GM21717 (cell line): ENCODE measurements around the gene PTPRC.
A peak's percentile ranks its signal among the peaks of the same experiment; 100 is the strongest.

Experiments
- ATAC-seq: cut with Tn5 transposase; IDR thresholded peaks from one replicate; pipeline ENCODE4 v1.9.1; 2021; ENCODE audit warnings: mild to moderate bottlenecking, moderate library complexity; ENCODE audit not compliant: unreplicated experiment

The PTPRC gene

DNA sequence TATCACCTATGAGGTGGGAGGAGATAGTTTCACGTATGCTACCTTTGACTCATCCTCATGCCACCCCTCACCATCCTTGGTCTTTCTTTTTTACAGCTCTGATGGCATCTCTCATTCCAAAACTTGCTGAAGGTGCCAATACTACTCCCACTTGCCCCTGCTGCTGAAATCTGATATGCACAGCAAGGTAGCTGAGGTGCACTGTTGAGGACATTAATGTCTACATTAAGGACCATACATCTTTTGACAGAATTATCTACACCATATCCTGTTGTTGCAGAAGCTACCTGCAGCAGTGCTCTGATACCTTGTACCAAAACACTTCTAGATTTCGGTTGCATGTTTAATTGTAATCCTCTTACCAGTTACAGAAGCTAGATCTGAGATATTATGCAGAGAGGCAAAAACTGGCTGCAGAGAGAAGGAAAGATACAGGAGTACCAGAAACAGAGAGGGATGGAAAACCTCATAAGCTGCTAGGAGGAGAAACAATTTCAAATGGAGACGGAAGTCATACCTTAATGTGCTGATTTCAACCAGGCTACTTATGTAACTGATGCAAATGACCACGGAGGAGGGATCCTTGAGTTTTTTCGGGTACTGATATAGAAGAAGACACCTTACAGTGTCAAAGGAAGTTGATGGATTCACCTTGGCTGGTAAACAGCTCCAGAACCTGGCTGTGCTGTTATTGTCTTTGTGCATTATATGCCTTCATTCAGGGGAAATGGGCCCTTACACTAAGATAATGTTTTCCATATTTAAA lies 19.3 kb upstream of the PTPRC start:
- ATAC-seq: no peak

DNA sequence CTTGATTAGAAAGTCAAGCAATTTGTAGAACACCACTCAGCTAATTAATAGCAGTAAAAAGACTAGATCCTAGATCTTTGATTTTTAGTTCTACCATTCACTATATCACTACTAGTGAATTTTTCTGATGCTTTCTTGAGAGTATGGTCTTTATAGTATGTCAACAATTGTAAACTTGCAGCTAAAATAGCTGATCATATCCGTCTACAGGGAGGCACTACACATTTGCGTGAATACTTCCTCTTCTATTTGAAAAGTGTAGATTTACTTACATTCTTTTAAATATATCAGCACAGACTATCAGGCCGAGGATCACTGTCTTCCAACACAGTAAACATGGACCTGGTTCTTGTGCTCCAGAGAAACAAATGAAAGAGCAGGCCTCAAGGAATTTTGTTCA lies 18.6 kb upstream of the PTPRC start:
- no peak for ATAC-seq

DNA sequence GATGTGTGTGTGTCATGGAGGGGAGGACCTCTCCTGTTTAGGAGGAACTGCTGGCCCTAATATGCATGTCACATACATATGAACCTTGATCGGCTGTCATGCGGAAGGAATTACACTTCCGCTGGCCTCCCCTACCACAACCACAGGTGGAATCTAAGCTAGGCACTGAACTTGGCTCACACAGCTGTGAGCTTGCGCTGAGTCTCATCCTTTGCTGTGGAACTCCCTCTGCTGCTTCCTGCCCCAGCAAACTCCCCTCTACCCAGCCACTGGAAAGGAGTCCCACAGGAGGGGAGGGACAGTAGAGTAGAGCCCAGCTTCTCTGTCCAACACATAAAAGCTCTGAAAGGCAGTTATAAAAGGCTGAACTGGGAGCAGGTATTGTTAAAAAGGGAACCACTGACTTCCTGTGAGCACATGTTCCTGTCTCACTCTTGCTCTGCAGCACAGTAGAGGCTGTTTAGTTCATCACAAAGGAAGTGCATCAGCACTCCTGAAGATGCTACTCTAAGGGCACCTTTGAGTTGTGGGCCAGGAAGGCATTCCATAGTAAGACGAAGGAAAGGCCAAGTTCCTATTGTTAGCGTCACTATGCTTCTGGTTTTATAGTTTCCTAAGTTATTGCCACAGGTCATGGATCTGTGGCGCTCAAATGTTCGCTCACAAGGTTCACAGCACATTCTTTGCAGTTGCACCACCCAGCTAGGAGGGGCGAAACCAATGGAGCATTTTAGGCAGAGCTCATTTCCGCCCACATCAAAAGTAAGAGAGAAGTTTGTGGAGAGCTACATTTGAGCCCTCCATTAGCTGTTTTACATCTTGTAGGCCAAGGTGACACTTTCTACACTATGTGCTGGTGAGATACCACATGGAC lies 17.7 kb upstream of the PTPRC start:
- ATAC-seq: peak; percentile 75

- no peak for ATAC-seq
Observed at GRCh38 chr1:198622001-198622400, 16.8 kb upstream of the PTPRC start.

GRCh38 chr1:198623752-198624647 lies 14.8 kb upstream of the PTPRC start:
- peak; percentile 28 for ATAC-seq

DNA sequence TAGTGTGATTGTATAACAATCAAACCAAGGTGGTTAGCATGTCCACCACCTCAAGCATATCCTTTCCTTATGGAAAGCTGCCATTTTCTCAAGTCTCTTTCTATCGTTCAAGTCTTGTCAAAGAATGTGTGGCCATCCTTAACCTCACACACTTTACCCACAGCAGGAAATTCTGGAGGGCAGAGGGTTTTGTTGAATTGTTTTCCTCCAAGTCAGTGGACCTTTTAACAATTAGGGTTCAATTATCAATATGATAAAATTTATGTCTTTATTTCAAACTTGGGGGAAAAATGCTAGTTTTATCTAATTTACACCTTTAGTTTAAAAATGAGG lies 14.2 kb upstream of the PTPRC start:
- ATAC-seq: no peak

DNA sequence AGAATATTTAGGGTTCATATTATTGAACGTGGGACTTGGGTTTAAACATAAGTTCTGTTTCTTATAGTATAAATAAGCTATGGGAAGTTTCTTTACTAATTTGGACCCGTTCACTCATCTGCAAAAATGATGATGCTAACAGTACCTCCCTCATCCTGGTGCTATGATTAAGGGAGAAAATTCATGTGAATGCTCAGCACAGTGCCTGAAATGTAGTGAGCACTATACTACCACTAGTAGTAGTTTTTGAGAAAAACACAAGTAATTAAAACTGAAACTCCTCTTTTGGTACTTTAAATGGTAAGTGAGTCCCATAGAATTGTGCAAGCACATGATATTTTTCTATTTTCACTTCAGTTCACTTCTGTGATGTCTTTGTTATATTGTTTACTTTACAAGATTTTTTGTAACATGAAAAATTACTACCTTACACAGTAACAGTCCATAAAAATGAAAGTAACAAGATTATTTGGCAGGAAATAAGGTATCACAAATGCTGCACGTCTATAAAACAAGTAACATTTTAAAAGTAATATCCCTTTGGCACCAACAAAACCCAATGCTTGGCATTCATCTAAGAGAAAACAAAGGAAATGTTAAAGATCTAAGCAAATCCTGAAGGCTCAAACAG lies 11.3 kb upstream of the PTPRC start:
- ATAC-seq: no peak

- no peak for ATAC-seq
Observed at GRCh38 chr1:198628067-198628455, 10.8 kb upstream of the PTPRC start.

DNA sequence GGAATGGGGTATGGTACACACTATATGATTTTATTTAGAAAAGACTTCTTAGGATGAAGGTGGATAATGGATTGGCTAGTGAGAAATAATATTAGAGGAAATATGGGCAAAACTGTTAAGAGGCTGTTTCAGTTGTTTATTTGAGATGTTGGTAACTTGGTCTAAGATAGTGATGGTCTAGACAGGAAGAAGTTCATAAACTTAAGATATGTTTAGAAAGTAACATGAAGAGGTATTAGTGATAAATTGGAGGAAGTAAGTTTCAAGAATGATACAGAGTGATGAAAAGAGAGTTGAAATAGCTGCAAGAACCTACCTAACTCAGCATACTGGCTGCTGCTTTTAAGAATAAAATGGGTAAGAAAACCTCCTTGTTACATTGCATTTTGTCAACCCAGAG lies 9.2 kb upstream of the PTPRC start:
- ATAC-seq: no peak

DNA sequence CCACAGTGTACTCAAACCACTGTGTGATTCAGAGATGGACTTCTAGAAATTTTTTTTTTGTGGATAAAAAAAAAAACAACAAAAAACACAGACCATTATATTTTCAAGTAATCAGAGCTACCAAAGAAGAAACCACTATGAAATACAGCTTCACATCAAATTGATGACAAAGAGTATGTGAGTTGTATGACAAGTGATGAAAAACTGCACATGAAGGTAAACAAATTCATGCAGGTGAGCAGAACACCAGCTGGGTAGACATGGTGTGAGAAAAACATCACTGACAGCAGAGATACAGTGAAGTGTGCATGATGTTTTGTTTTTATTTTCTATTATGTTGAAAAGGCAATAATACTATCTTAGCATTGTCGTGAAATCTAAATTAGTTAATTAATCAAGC lies 8.0 kb upstream of the PTPRC start:
- no peak for ATAC-seq

DNA sequence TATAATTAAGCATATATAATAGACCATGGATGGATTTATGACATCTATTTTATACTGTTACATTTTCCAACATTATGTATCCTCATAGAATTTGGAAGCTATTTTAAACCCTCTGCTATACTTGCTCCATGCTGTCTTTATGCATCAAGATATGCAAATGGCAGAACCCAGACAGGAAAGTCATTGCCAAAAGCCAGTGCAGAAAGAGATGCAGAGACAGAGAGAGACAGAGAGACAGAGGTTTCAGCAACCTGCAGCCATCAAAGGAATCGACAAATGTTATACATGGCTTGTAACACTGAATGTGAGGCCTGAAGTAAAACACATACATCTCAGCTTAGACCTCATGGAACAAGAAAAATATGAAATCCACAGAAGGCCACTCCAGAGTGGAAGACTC lies 7.5 kb upstream of the PTPRC start:
- ATAC-seq: no peak

- no peak for ATAC-seq
Observed at GRCh38 chr1:198632007-198632406, 6.8 kb upstream of the PTPRC start.

DNA sequence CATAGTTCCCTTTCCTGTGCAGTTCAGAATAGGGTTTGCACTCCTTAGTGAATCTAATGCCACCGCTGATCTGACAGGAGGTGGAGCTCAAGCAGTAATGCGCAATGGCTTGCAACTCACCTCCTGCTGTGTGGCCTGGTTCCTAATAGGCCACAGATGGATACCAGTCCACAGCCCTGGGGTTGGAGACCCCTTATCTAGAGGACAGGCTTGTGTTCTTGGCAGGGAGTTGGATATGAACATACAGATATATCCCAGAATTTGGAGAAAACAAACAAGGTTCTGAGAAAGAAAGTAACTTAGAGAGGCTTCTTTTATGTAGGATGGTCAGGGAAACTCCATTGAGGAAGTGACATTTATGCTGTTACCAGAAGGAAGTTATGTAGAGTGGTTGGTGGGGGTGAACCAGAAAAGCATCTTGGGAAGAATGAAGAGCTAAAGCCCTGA lies 5.1 kb upstream of the PTPRC start:
- ATAC-seq: peak; percentile 36

GRCh38 chr1:198635964-198636363 lies 2.9 kb upstream of the PTPRC start:
- ATAC-seq: no peak

DNA sequence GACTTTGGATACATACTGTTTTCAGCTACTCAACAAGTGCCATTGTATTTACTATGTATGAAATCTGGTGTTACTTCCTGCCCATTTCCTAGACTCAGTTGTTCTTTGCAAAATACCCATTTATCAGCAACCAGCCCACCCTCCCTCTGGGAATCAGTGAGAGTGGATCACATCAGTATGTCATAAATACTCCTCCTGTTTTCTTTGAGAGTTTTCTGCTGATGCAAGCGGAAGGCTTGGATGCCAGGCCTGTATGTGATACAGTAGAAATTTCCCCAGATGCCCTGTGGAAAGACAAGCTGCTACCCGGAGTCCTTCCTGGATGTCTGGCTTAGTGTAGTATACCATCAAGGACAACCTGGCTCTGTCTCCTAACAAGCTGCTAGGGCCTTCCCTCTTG lies 2.4 kb upstream of the PTPRC start:
- no peak for ATAC-seq

- ATAC-seq: no peak
Observed at GRCh38 chr1:198637157-198637556, 1.7 kb upstream of the PTPRC start.

- ATAC-seq: no peak
Observed at GRCh38 chr1:198637916-198638437, 863 bp upstream of the PTPRC start.

- peak; percentile 32 for ATAC-seq
Observed at GRCh38 chr1:198638441-198638840, 399 bp upstream of the PTPRC start.

DNA sequence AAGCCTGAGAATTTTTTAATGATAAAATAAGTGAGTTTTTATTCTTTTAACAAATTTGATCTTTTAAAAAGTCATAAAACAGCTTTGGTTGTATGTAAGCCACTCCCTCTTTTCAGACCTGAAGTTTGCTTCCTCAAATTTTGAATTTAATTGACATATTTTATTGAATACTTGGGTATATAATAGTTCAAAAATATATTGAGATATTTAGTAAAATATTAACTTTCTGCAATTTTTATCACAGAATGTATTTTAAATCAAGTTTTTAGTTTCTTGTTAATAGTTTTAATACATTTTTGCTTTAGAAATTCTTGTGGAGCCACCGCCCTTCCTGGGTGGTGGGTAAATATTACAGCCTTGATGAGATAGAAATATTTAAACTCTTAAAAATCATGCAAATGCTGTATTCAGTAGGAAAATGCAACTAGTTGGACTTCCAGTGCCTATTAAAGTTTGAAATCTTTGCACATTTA lies 867 bp downstream of the PTPRC start:
- ATAC-seq: no peak

DNA sequence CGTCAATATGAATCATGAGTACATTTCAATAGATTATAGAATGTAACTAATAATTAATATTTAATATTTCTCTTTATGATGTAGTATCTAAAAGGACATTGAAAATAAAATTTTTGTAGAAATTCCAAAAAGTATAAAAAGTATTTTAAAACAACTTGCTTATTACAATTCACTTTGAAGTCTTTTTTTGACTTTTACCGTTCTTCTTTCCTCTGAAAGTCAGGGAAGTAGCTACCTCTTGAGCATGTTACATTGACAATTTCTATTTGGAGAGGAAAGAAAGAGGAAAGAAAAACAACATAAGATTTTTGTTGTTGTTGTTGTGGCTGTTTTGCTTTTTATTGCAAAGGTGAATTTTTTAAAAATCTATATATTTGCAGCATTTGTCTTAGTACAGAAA lies 1.3 kb downstream of the PTPRC start:
- no peak for ATAC-seq
